ENCODE measurements around the gene CYB5A.
A peak's percentile ranks its signal among the peaks of the same experiment; 100 is the strongest.
"Not testable (repeated sequence)": the region's sequence is repeated elsewhere in the genome, so short reads cannot be mapped to it uniquely, and the experiment has no call there.

Gene CYB5A

GRCh38 chr18:74294526-74294925 is 2.8 kb upstream of the CYB5A start:
- DNase-seq (ENCODE audit: low read depth in 2 of 2): no peak

GRCh38 chr18:74292982-74293381 is 1.2 kb upstream of the CYB5A start:
- DNase-seq (ENCODE audit: low read depth in 2 of 2): not testable (repeated sequence)

GRCh38 chr18:74292541-74292858 is 737 bp upstream of the CYB5A start:
- DNase-seq (ENCODE audit: low read depth in 2 of 2): no peak

GRCh38 chr18:74291472-74291770 is 342 bp downstream of the CYB5A start:
- no peak for DNase-seq (ENCODE audit: low read depth in 2 of 2)

GRCh38 chr18:74290794-74291471 is 830 bp downstream of the CYB5A start:
- DNase-seq (ENCODE audit: low read depth in 2 of 2): no peak

- no peak for DNase-seq (ENCODE audit: low read depth in 2 of 2)
These were observed 1.7 kb downstream of the CYB5A start for GRCh38 chr18:74290021-74290420.

- DNase-seq (ENCODE audit: low read depth in 2 of 2): no peak
These were observed 2.6 kb downstream of the CYB5A start for GRCh38 chr18:74289137-74289536.

- DNase-seq (ENCODE audit: low read depth in 2 of 2): no peak
These were observed 3.0 kb downstream of the CYB5A start for GRCh38 chr18:74288730-74289129.

GRCh38 chr18:74288041-74288440 is 3.7 kb downstream of the CYB5A start:
- no peak for DNase-seq (ENCODE audit: low read depth in 2 of 2)

GRCh38 chr18:74286856-74287255 is 4.9 kb downstream of the CYB5A start:
- no peak for DNase-seq (ENCODE audit: low read depth in 2 of 2)

- no peak for DNase-seq (ENCODE audit: low read depth in 2 of 2)
These were observed 5.5 kb downstream of the CYB5A start for GRCh38 chr18:74286106-74286855.

- not testable (repeated sequence) for DNase-seq (ENCODE audit: low read depth in 2 of 2)
These were observed 6.2 kb downstream of the CYB5A start for GRCh38 chr18:74285583-74285982.

- no peak for DNase-seq (ENCODE audit: low read depth in 2 of 2)
These were observed 6.8 kb downstream of the CYB5A start for GRCh38 chr18:74284980-74285355.

GRCh38 chr18:74284191-74284979 is 7.4 kb downstream of the CYB5A start:
- no peak for DNase-seq (ENCODE audit: low read depth in 2 of 2)

GRCh38 chr18:74283646-74284045 is 8.1 kb downstream of the CYB5A start:
- DNase-seq (ENCODE audit: low read depth in 2 of 2): no peak

- DNase-seq (ENCODE audit: low read depth in 2 of 2): peak in 1 of 2 donors; percentile 27
These were observed 8.8 kb downstream of the CYB5A start for GRCh38 chr18:74282755-74283554.

GRCh38 chr18:74281980-74282754 is 9.6 kb downstream of the CYB5A start:
- no peak for DNase-seq (ENCODE audit: low read depth in 2 of 2)

GRCh38 chr18:74281011-74281979 is 10.5 kb downstream of the CYB5A start:
- no peak for DNase-seq (ENCODE audit: low read depth in 2 of 2)

- DNase-seq (ENCODE audit: low read depth in 2 of 2): no peak
These were observed 12.8 kb downstream of the CYB5A start for GRCh38 chr18:74278983-74279382.

- DNase-seq (ENCODE audit: low read depth in 2 of 2): no peak
These were observed 13.7 kb downstream of the CYB5A start for GRCh38 chr18:74278058-74278457.

Data from stimulated activated CD8-positive, alpha-beta memory T cell treated with anti-CD3 and anti-CD28 coated beads, Interleukin-15, amount 100 ng/mL, for 48 hours (primary cell).